H1 (cell line): ENCODE results near the gene MTFR1L. TPM values are rescaled to one million over a fixed set of nuclear protein-coding genes. Genes with fewer than 3 reads are reported as not detected.

ENCODE experiments used
- CBX5 ChIP-seq: fragments of 300-800, 300-1000 bp; sonication (generic); IDR thresholded peaks from 2 replicates; pipeline ENCODE4 v1.7.1; 2016; ENCODE audit warnings: antibody characterized with exemption, low read length, low read depth
- CTBP2 ChIP-seq: IDR thresholded peaks from 2 replicates; pipeline ENCODE4 v1.7.0; 2011; ENCODE audit warnings: borderline replicate concordance, mild to moderate bottlenecking, moderate library complexity, mixed read lengths, low read length; ENCODE audit not compliant: insufficient read depth, insufficient read length
- EZH2 ChIP-seq: fragments of 200-600 bp; sonication (generic); IDR thresholded peaks from 2 replicates; pipeline ENCODE4 v1.7.1; 2012; ENCODE audit warnings: low read depth, mild to moderate bottlenecking, moderate library complexity, low read length, inconsistent platforms; ENCODE audit not compliant: severe bottlenecking
- KDM5A ChIP-seq: fragments of 200-600 bp; IDR thresholded peaks from 2 replicates; pipeline ENCODE4 v1.7.1; 2012; ENCODE audit warnings: mild to moderate bottlenecking, low read length, inconsistent platforms, mixed read lengths
- RXRA ChIP-seq: IDR thresholded peaks from 2 replicates; pipeline ENCODE4 v1.6.1; 2011; ENCODE audit warnings: low read depth, mild to moderate bottlenecking, low read length, moderate library complexity; ENCODE audit not compliant: insufficient read depth
- polyA plus RNA-seq, 7 experiments: library from polyadenylated mRNA; depleted of rRNA in 3 of 7; stranded (reverse) in 5 of 7; unstranded in 2 of 7; fragments of >200 nt in 5 of 7; fragments of 200-250 nt in 2 of 7; gene quantifications; 1 replicate in 5 of 7; 2 replicates in 1 of 7; 4 replicates in 1 of 7; pipeline versions ENCODE4 v1.2.1 to v1.2.3, GENCODE V29; 2011 to 2013; ENCODE audit warnings: missing spikeins in 2 of 7, mixed read lengths in 2 of 7
- total RNA-seq: library from RNA; stranded (reverse); fragmentation: NEBNext Ultra II Directional; extraction: Animal tissue kit (Norgen Biotek cat#: 25700); gene quantifications from 2 replicates; pipeline ENCODE4 v1.2.1, GENCODE V29; 2021

The MTFR1L gene
- total and polyA plus RNA-seq, 2 of the 8 experiments (the other 6 are each of a cell fraction or from before 2014, with no cell fraction given): 20.8 to 23.1 TPM

GRCh38 chr1:25794325-25794724, 25.4 kb upstream of the MTFR1L start (continued):
- no peak for TF ChIP-seq CTBP2
- TF ChIP-seq CBX5: no peak
- no peak for TF ChIP-seq EZH2
- TF ChIP-seq RXRA: no peak
- no peak for TF ChIP-seq KDM5A
